DOHH2 (cell line): ENCODE results near the gene SPIN1.

Experiments used
- H3F3A ChIP-seq: fragments of 200-600 bp; sonication (generic), shearing (Covaris generic); 2 replicates; pipeline ENCODE4 v1.6.0; 2016; ENCODE audit warnings: antibody characterized with exemption, mild to moderate bottlenecking; ENCODE audit not compliant: control insufficient read depth, insufficient read depth
- H3K27ac ChIP-seq: fragments of 200-600 bp; sonication (generic); 2 replicates; pipeline ENCODE4 v1.5.1; 2014; ENCODE audit warnings: low read depth, mild to moderate bottlenecking, low read length, moderate library complexity
- H3K27me3 ChIP-seq: fragments of 200-600 bp; sonication (generic); 2 replicates; pipeline ENCODE4 v1.6.1; 2014; ENCODE audit warnings: mild to moderate bottlenecking, low read length, mixed read lengths; ENCODE audit not compliant: control insufficient read depth
- H3K36me3 ChIP-seq: fragments of 200-600 bp; sonication (generic); 2 replicates; pipeline ENCODE4 v1.6.1; 2014; ENCODE audit warnings: mild to moderate bottlenecking, low read length, moderate library complexity, mixed read lengths; ENCODE audit not compliant: control insufficient read depth
- H3K4me1 ChIP-seq: fragments of 200-600 bp; sonication (generic); 2 replicates; pipeline ENCODE4 v1.6.1; 2014; ENCODE audit warnings: mild to moderate bottlenecking, low read length, mixed read lengths; ENCODE audit not compliant: control insufficient read depth
- H3K4me2 ChIP-seq: fragments of 200-600 bp; sonication (generic); 2 replicates; pipeline ENCODE4 v1.6.0; 2014; ENCODE audit warnings: mild to moderate bottlenecking, low read length, moderate library complexity
- H3K4me3 ChIP-seq: fragments of 200-600 bp; sonication (generic); 2 replicates; pipeline ENCODE4 v1.5.1; 2014; ENCODE audit warnings: mild to moderate bottlenecking, low read length, mixed read lengths
- H3K79me2 ChIP-seq: fragments of 200-600 bp; sonication (generic); 2 replicates; pipeline ENCODE4 v1.6.1; 2014; ENCODE audit warnings: mild to moderate bottlenecking, low read length, mixed read lengths; ENCODE audit not compliant: control insufficient read depth
- H3K9me2 ChIP-seq: fragments of 200-600 bp; sonication (generic); replicated peaks from 2 replicates; pipeline ENCODE4 v1.6.1; 2014; ENCODE audit warnings: mild to moderate bottlenecking, low read length, mixed read lengths; ENCODE audit not compliant: control insufficient read depth
- H3K9me3 ChIP-seq: fragments of 200-600 bp; sonication (generic); 2 replicates; pipeline ENCODE4 v1.6.1; 2014; ENCODE audit warnings: antibody characterized with exemption, low read length, mixed read lengths; ENCODE audit not compliant: control insufficient read depth, insufficient read depth
- H4K20me1 ChIP-seq: fragments of 200-600 bp; sonication (generic); 2 replicates; pipeline ENCODE4 v1.6.0; 2014; ENCODE audit warnings: low read depth, mild to moderate bottlenecking, antibody characterized with exemption, low read length, moderate library complexity; ENCODE audit not compliant: control insufficient read depth, insufficient read depth
- CTCF ChIP-seq: fragments of 200-600 bp; sonication (generic); IDR thresholded peaks from one replicate; pipeline ENCODE4 v1.5.1; 2014; ENCODE audit warnings: antibody characterized with exemption, mild to moderate bottlenecking, low read depth, low read length; ENCODE audit not compliant: poor library complexity, severe bottlenecking
- EZH2phosphoT487 ChIP-seq: fragments of 200-600 bp; sonication (generic); IDR thresholded peaks from 2 replicates; pipeline ENCODE4 v1.6.1; 2017; ENCODE audit warnings: borderline replicate concordance, mild to moderate bottlenecking, antibody characterized with exemption, low read length, moderate library complexity, mixed read lengths

Gene SPIN1

GRCh38 chr9:88392549-88392948 is 4.3 kb downstream of the SPIN1 start:
- Histone ChIP-seq H3K9me3 (no peaks in the 10 kb centered on the region), H3K4me1 (peaks cover 23% of the 10 kb centered on the region), H3K27ac (no peak overlapping the region), H3K79me2 (peaks cover 85% of the 10 kb centered on the region), H3F3A (no peaks in the 10 kb centered on the region), H3K9me2 (no peaks in the 10 kb centered on the region), H3K27me3 (no peaks in the 10 kb centered on the region), H3K4me2 (no peak overlapping the region), H3K36me3 (peaks cover 12% of the 10 kb centered on the region; the same call in 1 of the 2 replicates), H3K4me3 (no peak overlapping the region), H4K20me1 (peaks cover 12% of the 10 kb centered on the region; the same call in 1 of the 2 replicates)
- TF ChIP-seq CTCF (no peak), EZH2phosphoT487 (no peak)

- Histone ChIP-seq H3F3A (no peaks in the 10 kb centered on the region), H3K9me3 (no peaks in the 10 kb centered on the region), H3K27me3 (no peaks in the 10 kb centered on the region), H3K4me3 (no peak overlapping the region), H4K20me1 (0 out of 2 replicates have a peak, but pooled peaks cover under 1% of the 10 kb centered on the region), H3K27ac (no peak overlapping the region), H3K9me2 (no peaks in the 10 kb centered on the region), H3K4me2 (no peak overlapping the region), H3K4me1 (no peaks in the 10 kb centered on the region), H3K79me2 (peaks cover 97% of the 10 kb centered on the region), H3K36me3 (no peaks in the 10 kb centered on the region)
- TF ChIP-seq CTCF (no peak), EZH2phosphoT487 (no peak)
Measured at GRCh38 chr9:88396836-88397577, 8.8 kb downstream of the SPIN1 start.

GRCh38 chr9:88398016-88398415 is 9.8 kb downstream of the SPIN1 start:
- TF ChIP-seq EZH2phosphoT487 (no peak), CTCF (no peak)
- H3K9me2 ChIP-seq = no peaks in the 10 kb centered on the region
- no peaks in the 10 kb centered on the region for H3F3A ChIP-seq
- no peak overlapping the region for H3K4me2 ChIP-seq
- H4K20me1 ChIP-seq = no peaks in the 10 kb centered on the region
- no peaks in the 10 kb centered on the region for H3K9me3 ChIP-seq
- H3K27me3 ChIP-seq = no peaks in the 10 kb centered on the region
- H3K27ac ChIP-seq = no peak overlapping the region
- H3K36me3 ChIP-seq = no peaks in the 10 kb centered on the region
- H3K79me2 ChIP-seq = peaks cover 97% of the 10 kb centered on the region
- no peaks in the 10 kb centered on the region for H3K4me1 ChIP-seq
- no peak overlapping the region for H3K4me3 ChIP-seq
